WERI-Rb-1 (cell line): Measurements from ENCODE around the gene ZNF569.
"Not testable (repeated sequence)": the region's sequence is repeated elsewhere in the genome, so short reads cannot be mapped to it uniquely, and the experiment has no call there.

Source experiments
- DNase-seq: peaks from one replicate; pipeline ENCODE4 v3.0.0-alpha.2; 2020
- H3K27ac ChIP-seq: fragments of 250-450 bp; sonication (Bioruptor Pico); 2 replicates; pipeline ENCODE4 v1.5.1; 2020; ENCODE audit warnings: mild to moderate bottlenecking, moderate library complexity
- H3K27me3 ChIP-seq: fragments of 250-450 bp; sonication (Bioruptor Pico); 2 replicates; pipeline ENCODE4 v1.5.1; 2021; ENCODE audit warnings: mild to moderate bottlenecking, low read depth, moderate library complexity; ENCODE audit not compliant: insufficient read depth, severe bottlenecking
- H3K36me3 ChIP-seq: fragments of 250-450 bp; sonication (Bioruptor Pico); 2 replicates; pipeline ENCODE4 v1.5.1; 2020; ENCODE audit warnings: mild to moderate bottlenecking, moderate library complexity
- H3K4me3 ChIP-seq: 2 replicates; pipeline ENCODE4 v1.5.1; 2011; ENCODE audit warnings: low read depth, mild to moderate bottlenecking, control low read depth, low read length
- H3K9me3 ChIP-seq: fragments of 250-450 bp; sonication (Bioruptor Pico); 2 replicates; pipeline ENCODE4 v1.5.1; 2021; ENCODE audit warnings: mild to moderate bottlenecking, moderate library complexity; ENCODE audit not compliant: severe bottlenecking
- TF ChIP-seq, protein P1 (sequence below): IDR thresholded peaks from 2 replicates; pipeline ENCODE4 v1.5.1; 2011; ENCODE audit warnings: low read depth, mild to moderate bottlenecking, control low read depth, inconsistent platforms, low read length

The ZNF569 gene

DNA sequence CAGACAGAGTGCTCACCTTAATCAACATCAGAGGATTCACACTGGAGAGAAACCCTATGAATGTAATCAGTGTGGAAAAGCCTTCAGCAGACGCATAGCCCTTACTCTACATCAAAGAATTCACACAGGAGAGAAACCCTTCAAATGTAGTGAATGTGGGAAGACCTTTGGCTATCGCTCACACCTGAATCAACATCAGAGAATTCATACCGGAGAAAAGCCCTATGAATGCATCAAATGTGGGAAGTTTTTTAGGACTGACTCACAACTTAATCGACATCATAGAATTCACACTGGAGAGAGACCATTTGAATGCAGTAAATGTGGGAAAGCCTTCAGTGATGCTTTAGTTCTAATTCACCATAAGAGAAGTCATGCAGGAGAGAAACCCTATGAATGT lies 78.0 kb downstream of the ZNF569 start:
- Histone ChIP-seq H3K9me3 (peaks cover 36% of the 10 kb centered on the region), H3K36me3 (peaks cover 58% of the 10 kb centered on the region), H3K27me3 (no peaks in the 10 kb centered on the region), H3K4me3 (no peak overlapping the region), H3K27ac (no peak overlapping the region)
- DNase-seq = no peak
- TF ChIP-seq, protein P1, sequence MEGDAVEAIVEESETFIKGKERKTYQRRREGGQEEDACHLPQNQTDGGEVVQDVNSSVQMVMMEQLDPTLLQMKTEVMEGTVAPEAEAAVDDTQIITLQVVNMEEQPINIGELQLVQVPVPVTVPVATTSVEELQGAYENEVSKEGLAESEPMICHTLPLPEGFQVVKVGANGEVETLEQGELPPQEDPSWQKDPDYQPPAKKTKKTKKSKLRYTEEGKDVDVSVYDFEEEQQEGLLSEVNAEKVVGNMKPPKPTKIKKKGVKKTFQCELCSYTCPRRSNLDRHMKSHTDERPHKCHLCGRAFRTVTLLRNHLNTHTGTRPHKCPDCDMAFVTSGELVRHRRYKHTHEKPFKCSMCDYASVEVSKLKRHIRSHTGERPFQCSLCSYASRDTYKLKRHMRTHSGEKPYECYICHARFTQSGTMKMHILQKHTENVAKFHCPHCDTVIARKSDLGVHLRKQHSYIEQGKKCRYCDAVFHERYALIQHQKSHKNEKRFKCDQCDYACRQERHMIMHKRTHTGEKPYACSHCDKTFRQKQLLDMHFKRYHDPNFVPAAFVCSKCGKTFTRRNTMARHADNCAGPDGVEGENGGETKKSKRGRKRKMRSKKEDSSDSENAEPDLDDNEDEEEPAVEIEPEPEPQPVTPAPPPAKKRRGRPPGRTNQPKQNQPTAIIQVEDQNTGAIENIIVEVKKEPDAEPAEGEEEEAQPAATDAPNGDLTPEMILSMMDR = no peak

DNA sequence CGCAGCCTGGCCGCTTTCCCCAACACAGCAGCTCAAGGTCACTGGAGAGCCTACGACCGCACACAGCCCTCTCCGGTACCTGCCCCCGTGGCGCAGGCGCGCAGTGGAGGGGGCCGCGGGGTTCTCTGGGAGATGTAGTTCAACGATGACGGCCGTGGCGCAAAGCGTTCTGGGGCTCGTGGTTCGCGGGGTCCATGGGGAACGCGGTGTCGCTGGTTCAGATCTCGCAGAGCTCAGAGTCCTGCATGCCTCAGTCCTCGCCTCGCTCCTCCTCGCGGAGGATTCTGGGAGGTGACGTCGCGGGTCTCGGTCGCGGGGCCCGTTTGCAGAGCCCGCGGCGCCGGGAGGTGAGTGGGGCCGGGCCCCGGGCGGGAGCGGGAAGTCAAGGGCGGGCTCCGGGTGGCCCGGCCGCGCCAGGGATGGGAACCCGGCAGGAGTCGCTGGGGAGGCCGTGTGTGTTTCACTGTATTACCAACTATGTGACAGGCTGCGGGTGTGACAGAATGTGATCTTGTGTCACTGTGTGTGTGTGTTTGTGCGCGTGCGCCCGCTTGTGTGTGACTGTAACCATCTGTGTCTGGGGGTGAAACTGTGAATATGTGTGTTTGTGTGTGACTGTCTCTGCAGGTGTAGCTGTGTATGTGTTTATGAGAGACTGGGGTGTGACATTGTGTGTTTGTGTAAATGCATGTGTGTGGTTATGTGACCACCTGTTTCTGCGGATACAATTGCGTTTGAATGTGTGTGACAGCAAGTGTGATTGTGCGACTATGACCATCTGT lies 96.2 kb downstream of the ZNF569 start, which contains the start of gene ZNF527:
Gene ZNF527, plus strand, starts transcription at position 220 of the 782 bp plus-strand sequence. CDS start 3,100 bp downstream, outside the sequence.
- H3K27ac ChIP-seq = peak within 1 kb of the TSS; percentile 87
- H3K27me3 ChIP-seq = no peaks in the 10 kb centered on the region
- TF ChIP-seq, protein P1 = peak; percentile 31; the same call in 1 of the 2 replicates
- no peaks in the 10 kb centered on the region for H3K9me3 ChIP-seq
- H3K36me3 ChIP-seq = peaks cover 29% of the 10 kb centered on the region
- H3K4me3 ChIP-seq = peak within 1 kb of the TSS; percentile 84
- DNase-seq = peak; percentile 98

DNA sequence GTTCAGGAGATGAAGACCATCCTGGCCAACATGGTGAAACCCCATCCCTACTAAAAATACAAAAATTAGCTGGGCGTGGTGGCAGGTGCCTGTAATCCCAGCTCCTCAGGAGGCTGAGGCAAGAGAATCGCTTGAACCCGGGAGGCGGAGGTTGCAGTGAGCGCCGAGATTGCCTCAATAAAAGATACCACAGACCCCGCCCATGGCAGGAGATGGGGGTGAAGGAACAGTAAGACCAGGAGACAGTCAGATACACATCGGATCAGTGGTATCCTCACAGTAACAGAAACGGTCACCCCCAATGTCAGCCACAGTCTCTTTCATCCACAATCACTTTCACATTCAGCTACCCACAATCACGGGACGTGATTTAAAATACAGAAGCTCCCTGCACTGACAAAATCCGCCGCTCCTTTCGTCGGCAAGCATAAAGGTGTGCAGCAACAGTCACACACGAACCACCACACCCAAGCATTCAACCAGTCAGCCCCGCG lies 96.8 kb downstream of the ZNF569 start:
- H3K27me3 ChIP-seq, H3K9me3 ChIP-seq, DNase-seq: not testable (repeated sequence)
- peak overlapping the region; percentile 84 for H3K4me3 ChIP-seq
- peak overlapping the region; percentile 87 for H3K27ac ChIP-seq
- H3K36me3 ChIP-seq = peaks cover 22% of the 10 kb centered on the region

DNA sequence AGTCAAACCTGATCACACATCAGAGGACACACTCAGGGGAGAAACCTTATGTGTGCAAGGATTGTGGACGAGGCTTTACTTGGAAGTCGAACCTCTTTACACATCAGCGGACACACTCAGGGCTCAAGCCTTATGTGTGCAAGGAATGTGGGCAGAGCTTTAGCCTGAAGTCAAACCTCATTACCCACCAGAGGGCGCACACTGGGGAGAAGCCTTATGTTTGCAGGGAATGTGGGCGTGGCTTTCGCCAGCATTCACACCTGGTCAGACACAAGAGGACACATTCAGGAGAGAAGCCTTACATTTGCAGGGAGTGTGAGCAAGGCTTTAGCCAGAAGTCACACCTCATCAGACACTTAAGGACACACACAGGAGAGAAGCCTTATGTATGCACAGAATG lies 104.5 kb downstream of the ZNF569 start:
- peak; percentile 65 for DNase-seq
- peaks cover 64% of the 10 kb centered on the region for H3K36me3 ChIP-seq

DNA sequence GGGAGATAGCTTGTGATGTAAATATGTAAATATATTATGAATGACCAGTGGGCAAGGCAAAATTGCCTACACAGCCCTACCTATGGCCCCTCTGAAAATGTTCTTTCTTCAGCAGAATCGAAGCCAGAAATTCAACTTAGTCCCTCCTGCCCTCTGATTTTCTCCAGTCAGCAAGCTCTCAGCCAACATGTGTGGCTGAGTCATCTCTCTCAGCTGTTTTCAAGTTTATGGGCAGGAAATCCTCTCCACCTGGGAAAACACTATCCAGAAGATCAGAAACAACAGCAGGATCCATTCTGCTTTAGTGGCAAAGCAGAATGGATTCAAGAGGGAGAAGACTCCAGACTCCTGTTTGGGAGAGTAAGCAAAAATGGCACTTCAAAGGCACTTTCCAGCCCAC lies 105.2 kb downstream of the ZNF569 start:
- H3K36me3 ChIP-seq = peaks cover 65% of the 10 kb centered on the region
- no peaks in the 10 kb centered on the region for H3K27me3 ChIP-seq
- DNase-seq = no peak
- no peak overlapping the region for H3K4me3 ChIP-seq
- H3K27ac ChIP-seq = no peak overlapping the region
- H3K9me3 ChIP-seq = peaks cover 10% of the 10 kb centered on the region
- TF ChIP-seq, protein P1 = no peak

More for the DNA sequence above, 104.5 kb downstream of the ZNF569 start:
- Histone ChIP-seq H3K27ac (no peak overlapping the region), H3K4me3 (no peak overlapping the region), H3K27me3 (no peaks in the 10 kb centered on the region), H3K9me3 (peaks cover 10% of the 10 kb centered on the region)
- TF ChIP-seq, protein P1 = peak; percentile 72
